K562 (cell line): ENCODE data around the gene GPN1. TPM values are rescaled to one million over a fixed set of nuclear protein-coding genes. Genes with fewer than 3 reads are reported as not detected.

ENCODE experiments used
- E2F8 ChIP-seq: fragments of 450-650 bp; IDR thresholded peaks from 2 replicates; pipeline ENCODE4 v1.7.1; 2018; ENCODE audit warnings: mild to moderate bottlenecking, low read depth; ENCODE audit not compliant: partially characterized antibody
- ETV1 ChIP-seq: fragments of 450-650 bp; conservative IDR thresholded peaks from 2 replicates; pipeline ENCODE4 v1.6.1; 2016; ENCODE audit warnings: missing genetic modification characterization, control low read depth, low read depth, missing compliant biosample characterization
- FOXA1 ChIP-seq: fragments of 450-650 bp; IDR thresholded peaks from 2 replicates; pipeline ENCODE4 v1.6.1; 2016; ENCODE audit warnings: mild to moderate bottlenecking, borderline replicate concordance
- GTF3C2 ChIP-seq: IDR thresholded peaks from 3 replicates; pipeline ENCODE4 v1.6.1; 2011; ENCODE audit warnings: borderline replicate concordance, mild to moderate bottlenecking, moderate library complexity; ENCODE audit not compliant: insufficient read length; ENCODE audit errors: extremely low read depth
- KDM5B ChIP-seq: fragments of 200-600 bp; sonication (generic); IDR thresholded peaks from 2 replicates; pipeline ENCODE4 v1.6.1; 2012; ENCODE audit warnings: low read depth, mild to moderate bottlenecking, moderate library complexity, low read length, control low read depth, inconsistent platforms; ENCODE audit not compliant: insufficient replicate concordance
- MTA1 ChIP-seq: fragments of 450-650 bp; IDR thresholded peaks from 2 replicates; pipeline ENCODE4 v1.6.1; 2017; ENCODE audit warnings: borderline replicate concordance
- MYC ChIP-seq, 2 experiments: fragments of 250-450 bp in 1 of 2; sonication (Bioruptor Pico) in 1 of 2; IDR thresholded peaks; 2 replicates each; pipeline versions ENCODE4 v1.5.1 to v1.6.1; 2012 to 2021; ENCODE audit warnings: low read depth in 2 of 2, borderline replicate concordance in 1 of 2, improper control_type of control experiment in 1 of 2, low read length in 1 of 2, mild to moderate bottlenecking in 1 of 2, moderate library complexity in 1 of 2
- POLR2H ChIP-seq: IDR thresholded peaks from 2 replicates; pipeline ENCODE4 v1.6.1; 2016; ENCODE audit warnings: missing genetic modification characterization, low read depth, mild to moderate bottlenecking, control low read depth, missing compliant biosample characterization, moderate library complexity
- RAD21 ChIP-seq, 2 experiments: fragments of 250-450 bp in 1 of 2; fragments of 450-650 bp in 1 of 2; sonication (Bioruptor Pico) in 1 of 2; formaldehyde crosslinking in 1 of 2; IDR thresholded peaks in 1 of 2; conservative IDR thresholded peaks in 1 of 2; 2 replicates each; pipeline versions ENCODE4 v1.4.0 to v1.8.0; 2020 to 2022; ENCODE audit warnings: mild to moderate bottlenecking in 2 of 2, moderate library complexity in 1 of 2
- ZNF143 ChIP-seq: sonication (generic); formaldehyde crosslinking; IDR thresholded peaks from 2 replicates; pipeline ENCODE4 v1.9.0; 2022; ENCODE audit warnings: mild to moderate bottlenecking, missing genetic modification reagents
- ZNF518B ChIP-seq: fragments of 250-450 bp; sonication (Bioruptor Pico); IDR thresholded peaks from 2 replicates; pipeline ENCODE4 v1.5.0; 2021; ENCODE audit warnings: mild to moderate bottlenecking, moderate library complexity
- polyA plus RNA-seq, 8 experiments: library from polyadenylated mRNA; depleted of rRNA in 4 of 8; stranded (reverse) in 5 of 8; unstranded in 3 of 8; fragments of >200 nt; fragmentation: Nextera tagmentation in 2 of 8; fragmentation: Illumina TruSeq in 1 of 8; extraction: Ambion mirVana in 2 of 8; extraction: Trizol in 1 of 8; gene quantifications; 2 replicates each; pipeline versions ENCODE4 v1.2.1 to v1.2.3, GENCODE V29; 2011 to 2014; ENCODE audit warnings: inconsistent platforms in 1 of 8, missing spikeins in 1 of 8
- total RNA-seq, 7 experiments: library from RNA; depleted of rRNA in 6 of 7; stranded (reverse); fragments of >200 nt in 6 of 7; fragmentation: Illumina TruSeq in 2 of 7; extraction: Trizol in 2 of 7; gene quantifications; 2 replicates each; pipeline versions ENCODE4 v1.2.1 to v1.2.3, GENCODE V29; 2011 to 2021; ENCODE audit warnings: low replicate concordance in 1 of 7

Gene GPN1
- total and polyA plus RNA-seq, 9 of the 15 experiments (the other 6 are each of a cell fraction or from before 2014, with no cell fraction given): 23.4 to 171 (median 48.2) TPM

- TF ChIP-seq MYC (IDR thresholded peaks at IDR 0.05; ENCODE audit: low read depth, low read length) (peak; percentile 82), MYC (CRISPR knock-in tag; IDR thresholded peaks at IDR 0.05; ENCODE audit: borderline replicate concordance, low read depth) (peak; percentile 59; the same call in 1 of the 2 replicates), GTF3C2 (no peak), RAD21 (CRISPR knock-in tag; conservative IDR thresholded peaks at IDR 0.05 in 1 of 2, IDR thresholded peaks at IDR 0.05 in 1 of 2) (peak in 1 of 2 experiments; percentile 12; a peak in 1 of 4 replicates), ZNF518B (CRISPR knock-in tag) (no peak), KDM5B (peak; percentile 85), POLR2H (tag) (peak; percentile 88), ETV1 (tag) (peak; percentile 89), MTA1 (peak; percentile 46; the same call in 1 of the 2 replicates), FOXA1 (no peak), E2F8 (peak; percentile 86), ZNF143 (CRISPR knock-in tag) (no peak)
These were observed 46.0 kb upstream of the GPN1 start, which contains the start of gene ZNF512 (continued) for GRCh38 chr2:27582695-27583389.
